WTC11 (cell line): ENCODE data around the gene C16orf90.

ENCODE experiments used
- IRF1 ChIP-seq: sonication (generic); formaldehyde crosslinking; IDR thresholded peaks from 2 replicates; pipeline ENCODE4 v1.8.0; 2023; ENCODE audit warnings: missing genetic modification reagents
- SP1 ChIP-seq: sonication (generic); formaldehyde crosslinking; conservative IDR thresholded peaks from 2 replicates; pipeline ENCODE4 v1.8.1; 2022; ENCODE audit warnings: missing genetic modification reagents
- TF ChIP-seq, protein P1 (sequence below): sonication (generic); formaldehyde crosslinking; IDR thresholded peaks from 2 replicates; pipeline ENCODE4 v1.8.1; 2022; ENCODE audit warnings: low read depth, missing genetic modification reagents, borderline replicate concordance
- TF ChIP-seq, protein P2 (sequence below): fragments of 200-600 bp; IDR thresholded peaks from 2 replicates; pipeline ENCODE4 v1.8.0; 2022; ENCODE audit warnings: antibody characterized with exemption

DNA sequence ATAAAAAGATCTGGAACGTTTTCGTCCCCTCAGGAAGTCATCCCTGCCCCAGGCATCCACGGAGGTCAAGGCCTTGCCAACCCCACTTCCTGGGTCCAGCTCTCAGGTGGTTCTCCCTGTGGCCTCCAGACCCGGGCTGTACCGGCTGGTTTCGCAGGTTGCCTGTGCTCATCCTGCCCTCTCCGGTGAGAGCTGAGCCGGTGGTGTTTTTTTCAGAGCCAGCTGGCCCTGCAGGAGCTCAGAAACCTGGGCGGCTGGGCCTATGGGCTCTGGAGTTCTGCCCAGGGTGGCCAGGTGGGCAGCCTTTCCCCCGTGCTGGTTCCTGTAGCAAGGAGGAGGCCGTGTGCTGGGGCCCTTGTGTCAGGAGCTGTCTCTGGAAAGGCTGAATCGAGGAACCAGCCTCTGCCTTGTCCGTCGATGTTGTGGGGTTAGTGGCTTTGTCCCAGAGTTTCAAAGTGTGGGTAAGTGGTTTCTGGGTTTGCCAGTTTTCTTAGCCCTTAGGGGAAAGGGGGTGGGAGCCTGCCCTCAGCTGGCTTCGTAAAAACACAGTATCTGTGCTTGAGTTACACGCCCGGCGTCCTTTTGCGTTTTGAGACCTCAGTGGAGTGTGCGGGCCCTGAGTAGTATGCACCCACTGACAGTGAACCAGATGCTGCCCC lies 23.6 kb downstream of the C16orf90 start:
- TF ChIP-seq IRF1 (CRISPR knock-in tag) (no peak), SP1 (CRISPR knock-in tag) (no peak)
- TF ChIP-seq, protein P1, sequence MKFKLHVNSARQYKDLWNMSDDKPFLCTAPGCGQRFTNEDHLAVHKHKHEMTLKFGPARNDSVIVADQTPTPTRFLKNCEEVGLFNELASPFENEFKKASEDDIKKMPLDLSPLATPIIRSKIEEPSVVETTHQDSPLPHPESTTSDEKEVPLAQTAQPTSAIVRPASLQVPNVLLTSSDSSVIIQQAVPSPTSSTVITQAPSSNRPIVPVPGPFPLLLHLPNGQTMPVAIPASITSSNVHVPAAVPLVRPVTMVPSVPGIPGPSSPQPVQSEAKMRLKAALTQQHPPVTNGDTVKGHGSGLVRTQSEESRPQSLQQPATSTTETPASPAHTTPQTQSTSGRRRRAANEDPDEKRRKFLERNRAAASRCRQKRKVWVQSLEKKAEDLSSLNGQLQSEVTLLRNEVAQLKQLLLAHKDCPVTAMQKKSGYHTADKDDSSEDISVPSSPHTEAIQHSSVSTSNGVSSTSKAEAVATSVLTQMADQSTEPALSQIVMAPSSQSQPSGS, result no peak
- TF ChIP-seq, protein P2, sequence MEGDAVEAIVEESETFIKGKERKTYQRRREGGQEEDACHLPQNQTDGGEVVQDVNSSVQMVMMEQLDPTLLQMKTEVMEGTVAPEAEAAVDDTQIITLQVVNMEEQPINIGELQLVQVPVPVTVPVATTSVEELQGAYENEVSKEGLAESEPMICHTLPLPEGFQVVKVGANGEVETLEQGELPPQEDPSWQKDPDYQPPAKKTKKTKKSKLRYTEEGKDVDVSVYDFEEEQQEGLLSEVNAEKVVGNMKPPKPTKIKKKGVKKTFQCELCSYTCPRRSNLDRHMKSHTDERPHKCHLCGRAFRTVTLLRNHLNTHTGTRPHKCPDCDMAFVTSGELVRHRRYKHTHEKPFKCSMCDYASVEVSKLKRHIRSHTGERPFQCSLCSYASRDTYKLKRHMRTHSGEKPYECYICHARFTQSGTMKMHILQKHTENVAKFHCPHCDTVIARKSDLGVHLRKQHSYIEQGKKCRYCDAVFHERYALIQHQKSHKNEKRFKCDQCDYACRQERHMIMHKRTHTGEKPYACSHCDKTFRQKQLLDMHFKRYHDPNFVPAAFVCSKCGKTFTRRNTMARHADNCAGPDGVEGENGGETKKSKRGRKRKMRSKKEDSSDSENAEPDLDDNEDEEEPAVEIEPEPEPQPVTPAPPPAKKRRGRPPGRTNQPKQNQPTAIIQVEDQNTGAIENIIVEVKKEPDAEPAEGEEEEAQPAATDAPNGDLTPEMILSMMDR, result no peak
